K562 (cell line): ENCODE data around the gene CDC27.
"Not testable (repeated sequence)": the region's sequence is repeated elsewhere in the genome, so short reads cannot be mapped to it uniquely, and the experiment has no call there.

Experiments used
- BMI1 ChIP-seq: fragments of 150-350 bp; IDR thresholded peaks from 2 replicates; pipeline ENCODE4 v1.6.1; 2014; ENCODE audit warnings: low read length
- CEBPB ChIP-seq: fragments of 450-650 bp; IDR thresholded peaks from 2 replicates; pipeline ENCODE4 v1.6.1; 2016; ENCODE audit warnings: missing genetic modification characterization, missing compliant biosample characterization
- EGR1 ChIP-seq: fragments of 450-650 bp; conservative IDR thresholded peaks from 2 replicates; pipeline ENCODE4 v1.6.1; 2017; ENCODE audit warnings: mild to moderate bottlenecking
- RBM22 ChIP-seq: fragments of 200-400 bp; formaldehyde crosslinking; IDR thresholded peaks from 2 replicates; pipeline ENCODE4 v1.6.1; 2018; ENCODE audit warnings: low read length, low read depth; ENCODE audit not compliant: poor library complexity, severe bottlenecking
- TCF7L2 ChIP-seq: fragments of 150-350 bp; IDR thresholded peaks from 2 replicates; pipeline ENCODE4 v1.6.1; 2016; ENCODE audit warnings: low read depth, mild to moderate bottlenecking, low read length, moderate library complexity
- ZBTB7A ChIP-seq: IDR thresholded peaks from 2 replicates; pipeline ENCODE4 v1.6.1; 2011; ENCODE audit warnings: low read depth, mild to moderate bottlenecking, low read length, moderate library complexity, borderline replicate concordance; ENCODE audit not compliant: control insufficient read depth
- TF ChIP-seq, protein P1 (sequence below): fragments of 450-650 bp; formaldehyde crosslinking; IDR thresholded peaks from 2 replicates; pipeline ENCODE4 v1.4.0; 2020; ENCODE audit warnings: mild to moderate bottlenecking

DNA sequence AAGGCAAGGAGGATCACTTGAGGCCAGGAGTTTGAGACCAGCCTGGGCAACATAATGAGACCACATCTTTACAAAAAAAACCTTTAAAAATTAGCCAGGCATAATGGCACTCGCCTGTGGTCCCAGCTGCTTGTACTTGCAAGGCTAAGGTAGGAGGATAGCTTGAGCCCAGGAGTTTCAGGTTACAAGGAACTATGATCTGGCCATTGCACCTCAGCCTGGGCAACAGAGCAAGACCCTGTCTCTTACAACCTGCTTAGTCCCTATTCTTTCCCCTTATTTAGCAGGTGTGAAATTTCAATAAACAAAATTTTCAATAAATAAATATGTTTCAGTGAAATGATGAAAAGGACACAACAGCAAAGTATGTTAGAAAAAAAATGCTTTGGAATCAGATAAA lies 114.7 kb downstream of the CDC27 start:
- TF ChIP-seq ZBTB7A; TCF7L2; EGR1; CEBPB (tag); RBM22; BMI1: not testable (repeated sequence)
- TF ChIP-seq, protein P1, sequence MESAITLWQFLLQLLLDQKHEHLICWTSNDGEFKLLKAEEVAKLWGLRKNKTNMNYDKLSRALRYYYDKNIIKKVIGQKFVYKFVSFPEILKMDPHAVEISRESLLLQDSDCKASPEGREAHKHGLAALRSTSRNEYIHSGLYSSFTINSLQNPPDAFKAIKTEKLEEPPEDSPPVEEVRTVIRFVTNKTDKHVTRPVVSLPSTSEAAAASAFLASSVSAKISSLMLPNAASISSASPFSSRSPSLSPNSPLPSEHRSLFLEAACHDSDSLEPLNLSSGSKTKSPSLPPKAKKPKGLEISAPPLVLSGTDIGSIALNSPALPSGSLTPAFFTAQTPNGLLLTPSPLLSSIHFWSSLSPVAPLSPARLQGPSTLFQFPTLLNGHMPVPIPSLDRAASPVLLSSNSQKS (CRISPR knock-in tag), result not testable (repeated sequence)
